ENCODE measurements around the gene SPATA17. TPM values are rescaled to one million over a fixed set of nuclear protein-coding genes. Genes with fewer than 3 reads are reported as not detected.

SPATA17 gene
- total RNA-seq, 1 experiment from 2014 or later: 0.29 TPM

Other genes with a start within 250 kb of the SPATA17 start
- 15.3 and 24.2 TPM in 2 replicates for gene GPATCH2, start 254 bp upstream of the SPATA17 start, total RNA-seq (2014; rRNA removed; shearing (Covaris generic))

All from SJSA1 (cell line).